BJ (cell line): ENCODE results near the gene JADE1. TPM values are rescaled to one million over a fixed set of nuclear protein-coding genes. Genes with fewer than 3 reads are reported as not detected.

ENCODE experiments used
- CTCF ChIA-PET: fragments of 350-600 bp; formaldehyde crosslinking; extraction: SDS; loops from one replicate; lab custom pipeline; 2021; ENCODE audit warnings: antibody characterized with exemption, inconsistent platforms; lab: Yijun Ruan, JAX
- POLR2A ChIA-PET: fragments of 300-600 bp; sonication (Branson Sonifier 250); formaldehyde crosslinking; extraction: SDS; loops from one replicate; lab custom pipeline; 2021; ENCODE audit warnings: antibody characterized with exemption; lab: Charles Lee
- DNase-seq: peaks from one replicate; pipeline ENCODE4 v3.0.0-alpha.2; 2011; ENCODE audit warnings: low read depth
- H3K27me3 ChIP-seq: 2 replicates; pipeline ENCODE4 v1.6.0; 2011; ENCODE audit warnings: low read length; ENCODE audit not compliant: control insufficient read depth, insufficient read depth
- H3K36me3 ChIP-seq: 2 replicates; pipeline ENCODE4 v1.5.1; 2011; ENCODE audit warnings: low read length; ENCODE audit not compliant: control insufficient read depth, insufficient read depth
- H3K4me3 ChIP-seq: 2 replicates; pipeline ENCODE4 v1.5.1; 2011; ENCODE audit warnings: low read depth, mild to moderate bottlenecking, control low read depth, low read length
- CTCF ChIP-seq: IDR thresholded peaks from 2 replicates; pipeline ENCODE4 v1.5.1; 2011; ENCODE audit warnings: low read depth, mild to moderate bottlenecking, control low read depth, inconsistent platforms, low read length, moderate library complexity; ENCODE audit not compliant: insufficient read depth
- polyA plus RNA-seq: library from polyadenylated mRNA; depleted of rRNA; stranded (reverse); fragments of >200 nt; gene quantifications from 2 replicates; pipeline ENCODE4 v1.2.3, GENCODE V29; 2011

JADE1 gene
- polyA plus RNA-seq, 1 experiment = 15.4 TPM

- CTCF ChIA-PET = no interaction called here
- TF ChIP-seq CTCF = no peak
- POLR2A ChIA-PET = no interaction called here
- peaks cover 21% of the 10 kb centered on the region for H3K36me3 ChIP-seq
- H3K4me3 ChIP-seq = no peak overlapping the region
- no peak for DNase-seq
- no peaks in the 10 kb centered on the region for H3K27me3 ChIP-seq
Observed at GRCh38 chr4:128853741-128854140, 44.2 kb downstream of the JADE1 start.

- Histone ChIP-seq H3K36me3 (peaks cover 18% of the 10 kb centered on the region), H3K27me3 (no peaks in the 10 kb centered on the region), H3K4me3 (no peak overlapping the region)
- ChIA-PET POLR2A (interaction anchor here (1.1 kb wide), 1 partner anchor 468 kb away, joined by 3 read pairs; no protein-coding TSS in a partner anchor), CTCF (interaction anchor here (0.9 to 1.2 kb wide), 2 partner anchors 15 to 470 kb away, joined by 3 to 4 read pairs; no protein-coding TSS in a partner anchor)
- no peak for DNase-seq
- no peak for TF ChIP-seq CTCF
Observed at GRCh38 chr4:128854433-128854832, 44.9 kb downstream of the JADE1 start.

GRCh38 chr4:128855621-128856020 is 46.1 kb downstream of the JADE1 start:
- no peak overlapping the region for H3K4me3 ChIP-seq
- POLR2A ChIA-PET = no interaction called here
- no peak for TF ChIP-seq CTCF
- no peaks in the 10 kb centered on the region for H3K27me3 ChIP-seq
- CTCF ChIA-PET = interaction anchor here (0.5 to 1.2 kb wide), 6 partner anchors 16 to 471 kb away, joined by 3 to 4 read pairs (median 3); no protein-coding TSS in a partner anchor
- no peak for DNase-seq
- H3K36me3 ChIP-seq = peaks cover 18% of the 10 kb centered on the region

- ChIA-PET POLR2A (no interaction called here), CTCF (interaction anchor here (0.6 to 1.2 kb wide), 4 partner anchors 17 to 407 kb away, joined by 3 read pairs; no protein-coding TSS in a partner anchor)
- DNase-seq = no peak
- TF ChIP-seq CTCF = no peak
- H3K27me3 ChIP-seq = no peaks in the 10 kb centered on the region
- H3K4me3 ChIP-seq = no peak overlapping the region
- H3K36me3 ChIP-seq = peaks cover 19% of the 10 kb centered on the region
Observed at GRCh38 chr4:128856246-128856645, 46.7 kb downstream of the JADE1 start.

GRCh38 chr4:128858879-128859671 is 49.6 kb downstream of the JADE1 start:
- ChIA-PET POLR2A (interaction anchor here (0.6 to 0.7 kb wide), 3 partner anchors 13 to 409 kb away, joined by 3 to 6 read pairs (median 4); no protein-coding TSS in a partner anchor), CTCF (interaction anchor here (0.7 to 1.5 kb wide), 2 partner anchors 35 to 260 kb away, joined by 3 to 4 read pairs; no protein-coding TSS in a partner anchor)
- Histone ChIP-seq H3K27me3 (no peaks in the 10 kb centered on the region), H3K36me3 (peaks cover 25% of the 10 kb centered on the region), H3K4me3 (no peak overlapping the region)
- DNase-seq = peak; percentile 57
- TF ChIP-seq CTCF = no peak
